Keratinocyte (primary cell): ENCODE measurements around the gene COA5. TPM values are rescaled to one million over a fixed set of nuclear protein-coding genes. Genes with fewer than 3 reads are reported as not detected.

ENCODE experiments used
- DNase-seq: peaks from one replicate; pipeline ENCODE4 v3.0.0-alpha.2; 2011; ENCODE audit warnings: low read depth, missing footprints, low spot score
- FAIRE-seq: peaks from 2 replicates; lab custom pipeline; 2011; peaks lifted over from hg19 to GRCh38; lab: Jason Lieb, UNC
- H2AFZ ChIP-seq: 2 replicates; pipeline ENCODE4 v1.6.0; 2012; ENCODE audit warnings: low read length, control low read depth, inconsistent platforms; ENCODE audit not compliant: control insufficient read depth
- H3K27ac ChIP-seq: 2 replicates; pipeline ENCODE4 v1.5.1; 2011; ENCODE audit warnings: low read length; ENCODE audit not compliant: control insufficient read depth, insufficient read depth
- H3K27me3 ChIP-seq: 3 replicates; pipeline ENCODE4 v1.6.0; 2011; ENCODE audit warnings: low read length; ENCODE audit not compliant: control insufficient read depth, insufficient read depth; ENCODE audit errors: extremely low read depth
- H3K36me3 ChIP-seq, 2 experiments: 2 replicates in 1 of 2; 3 replicates in 1 of 2; pipeline ENCODE4 v1.5.1; 2011; ENCODE audit warnings: low read length in 2 of 2, mild to moderate bottlenecking in 1 of 2; ENCODE audit not compliant: control insufficient read depth in 2 of 2, insufficient read depth in 2 of 2; ENCODE audit errors: extremely low read depth in 1 of 2
- H3K4me1 ChIP-seq: 3 replicates; pipeline ENCODE4 v1.5.1; 2011; ENCODE audit warnings: low read length; ENCODE audit not compliant: control insufficient read depth, insufficient read depth; ENCODE audit errors: extremely low read depth
- H3K4me2 ChIP-seq: 3 replicates; pipeline ENCODE4 v1.6.0; 2011; ENCODE audit warnings: low read depth, low read length; ENCODE audit not compliant: control insufficient read depth, insufficient read depth; ENCODE audit errors: extremely low read depth
- H3K4me3 ChIP-seq, 3 experiments: fragments of 200-600 bp in 1 of 3; sonication (generic) in 1 of 3; 2 replicates in 2 of 3; 3 replicates in 1 of 3; pipeline ENCODE4 v1.5.1; 2011 to 2016; ENCODE audit warnings: low read length in 3 of 3, mild to moderate bottlenecking in 3 of 3, control low read depth in 2 of 3, inconsistent platforms in 1 of 3, low read depth in 1 of 3, mixed read lengths in 1 of 3, mixed run types in 1 of 3, moderate library complexity in 1 of 3; ENCODE audit not compliant: control insufficient read depth in 2 of 3, insufficient read depth in 2 of 3; ENCODE audit errors: extremely low read depth in 1 of 3
- H3K79me2 ChIP-seq: 2 replicates; pipeline ENCODE4 v1.6.0; 2012; ENCODE audit warnings: low read length; ENCODE audit not compliant: control insufficient read depth, insufficient read depth
- H3K9ac ChIP-seq: 3 replicates; pipeline ENCODE4 v1.6.0; 2011; ENCODE audit warnings: low read length; ENCODE audit not compliant: control insufficient read depth, insufficient read depth; ENCODE audit errors: extremely low read depth
- H3K9me1 ChIP-seq: 3 replicates; pipeline ENCODE4 v1.6.0; 2011; ENCODE audit warnings: low read length; ENCODE audit not compliant: control insufficient read depth, insufficient read depth; ENCODE audit errors: extremely low read depth
- H3K9me3 ChIP-seq: 2 replicates; pipeline ENCODE4 v1.5.1; 2012; ENCODE audit warnings: low read depth, low read length; ENCODE audit not compliant: control insufficient read depth
- H4K20me1 ChIP-seq: 3 replicates; pipeline ENCODE4 v1.6.0; 2011; ENCODE audit warnings: low read length; ENCODE audit not compliant: control insufficient read depth, insufficient read depth; ENCODE audit errors: extremely low read depth
- CTCF ChIP-seq, 3 experiments: IDR thresholded peaks in 1 of 3; conservative IDR thresholded peaks in 1 of 3; optimal IDR thresholded peaks in 1 of 3; 2 replicates in 2 of 3; 3 replicates in 1 of 3; pipeline versions ENCODE3 to v1.5.1; 2011; ENCODE audit warnings: low read length in 3 of 3, mild to moderate bottlenecking in 3 of 3, moderate library complexity in 2 of 3, control low read depth in 1 of 3, inconsistent platforms in 1 of 3; ENCODE audit not compliant: insufficient read depth in 2 of 3; ENCODE audit errors: extremely low read depth in 1 of 3
- EZH2 ChIP-seq: IDR thresholded peaks from one replicate; pipeline ENCODE4 v1.6.1; 2012; ENCODE audit warnings: inconsistent platforms, mild to moderate bottlenecking, low read length, moderate library complexity
- dilution Hi-C: fragments of 300-500 bp; cut with MboI; formaldehyde crosslinking; loops from one replicate; pipeline ENCODE4 v1.7.0; 2020; ENCODE audit warnings: low sequenced_read_pairs; ENCODE audit not compliant: extremely low pct_ligation_motif_present
- polyA plus RNA-seq, 5 experiments: library from polyadenylated mRNA; depleted of rRNA in 3 of 5; stranded (reverse) in 3 of 5; stranded (forward) in 1 of 5; unstranded in 1 of 5; fragments of >200 nt; gene quantifications; 1 replicate in 1 of 5; 2 replicates in 3 of 5; 3 replicates in 1 of 5; pipeline versions ENCODE4 v1.2.1 to v1.2.3, GENCODE V29; 2011 to 2012; ENCODE audit warnings: missing spikeins in 2 of 5, low read depth in 1 of 5, low replicate concordance in 1 of 5

Gene COA5
- polyA plus RNA-seq, 1 donor (not counting 4 experiments of a cell fraction or from before 2014, with no cell fraction given), result 25.1 TPM

- Histone ChIP-seq H3K27me3 (no peaks in the 10 kb centered on the region), H3K4me1 (peaks cover 3% of the 10 kb centered on the region), H3K36me3 (no peaks in the 10 kb centered on the region), H3K79me2 (no peaks in the 10 kb centered on the region), H3K9me3 (no peaks in the 10 kb centered on the region), H3K9me1 (no peaks in the 10 kb centered on the region), H3K9ac (no peak overlapping the region), H3K4me3 (no peak overlapping the region), H4K20me1 (no peaks in the 10 kb centered on the region), H2AFZ (no peak overlapping the region), H3K27ac (no peak overlapping the region), H3K4me2 (no peak overlapping the region)
- TF ChIP-seq CTCF (optimal IDR thresholded peaks at IDR 0.05 in 1 of 3, IDR thresholded peaks at IDR 0.05 in 1 of 3, conservative IDR thresholded peaks at IDR 0.05 in 1 of 3; ENCODE audit: extremely low read depth in 1 of 3, insufficient read depth in 2 of 3, low read length in 3 of 3) (no peak), EZH2 (no peak)
- no peak for DNase-seq
- dilution Hi-C loops, result no loop called here
- FAIRE-seq, result no peak
Observed at GRCh38 chr2:98649992-98650375, 41.7 kb upstream of the COA5 start.

- Histone ChIP-seq H3K4me2 (no peak overlapping the region), H3K27ac (no peak overlapping the region), H3K9me1 (no peaks in the 10 kb centered on the region), H3K36me3 (no peaks in the 10 kb centered on the region), H3K79me2 (no peaks in the 10 kb centered on the region), H4K20me1 (no peaks in the 10 kb centered on the region), H3K27me3 (no peaks in the 10 kb centered on the region), H3K4me1 (peaks cover 3% of the 10 kb centered on the region), H3K9ac (no peak overlapping the region), H3K4me3 (no peak overlapping the region), H3K9me3 (no peaks in the 10 kb centered on the region), H2AFZ (no peak overlapping the region)
- TF ChIP-seq CTCF (optimal IDR thresholded peaks at IDR 0.05 in 1 of 3, IDR thresholded peaks at IDR 0.05 in 1 of 3, conservative IDR thresholded peaks at IDR 0.05 in 1 of 3; ENCODE audit: extremely low read depth in 1 of 3, insufficient read depth in 2 of 3, low read length in 3 of 3), result peak; percentile 94 to 99 (median 98)
- no peak for TF ChIP-seq EZH2
- dilution Hi-C loops, result no loop called here
- FAIRE-seq (peak; percentile 86), DNase-seq (peak; percentile 66)
Observed at GRCh38 chr2:98649135-98649991, 41.1 kb upstream of the COA5 start.
